ENCODE data around the gene FAM78A.

Gene FAM78A

GRCh38 chr9:131236761-131237160 lies 39.5 kb downstream of the FAM78A start:
- ChIA-PET CTCF (interaction anchor here (1.4 kb wide), 1 partner anchor 16 kb away, joined by 3 read pairs; no protein-coding TSS in a partner anchor), POLR2A (interaction anchor here (0.7 kb wide), 1 partner anchor 51 kb away, joined by 3 read pairs; no protein-coding TSS in a partner anchor)
- TF ChIP-seq CTCF (IDR thresholded peaks at IDR 0.05; ENCODE audit: control extremely low read depth, extremely low read depth, low read depth, missing control alignments) = no peak
- DNase-seq (ENCODE audit: extremely low spot score) = no peak

GRCh38 chr9:131236161-131236560 lies 40.1 kb downstream of the FAM78A start:
- no peak for DNase-seq (ENCODE audit: extremely low spot score)
- ChIA-PET CTCF (interaction anchor here (1.5 kb wide), 1 partner anchor 57 kb away, joined by 4 read pairs; no protein-coding TSS in a partner anchor), POLR2A (no interaction called here)

GRCh38 chr9:131235480-131235851 lies 40.8 kb downstream of the FAM78A start:
- CTCF ChIA-PET = interaction anchor here (1.0 to 1.5 kb wide), 2 partner anchors 28 to 57 kb away, joined by 3 to 4 read pairs; no protein-coding TSS in a partner anchor
- POLR2A ChIA-PET = no interaction called here
- TF ChIP-seq CTCF (IDR thresholded peaks at IDR 0.05; ENCODE audit: control extremely low read depth, extremely low read depth, low read depth, missing control alignments) = no peak
- no peak for DNase-seq (ENCODE audit: extremely low spot score)

More at GRCh38 chr9:131236161-131236560, 40.1 kb downstream of the FAM78A start:
- no peak for TF ChIP-seq CTCF (IDR thresholded peaks at IDR 0.05; ENCODE audit: control extremely low read depth, extremely low read depth, low read depth, missing control alignments)

- ChIA-PET POLR2A (no interaction called here), CTCF (interaction anchor here (1.0 to 1.5 kb wide), 2 partner anchors 28 to 56 kb away, joined by 3 to 4 read pairs; no protein-coding TSS in a partner anchor)
Observed at GRCh38 chr9:131234799-131235479, 41.4 kb downstream of the FAM78A start.

GRCh38 chr9:131233995-131234394 lies 42.3 kb downstream of the FAM78A start:
- DNase-seq (ENCODE audit: extremely low spot score) = no peak
- ChIA-PET POLR2A (no interaction called here), CTCF (no interaction called here)
- no peak for TF ChIP-seq CTCF (IDR thresholded peaks at IDR 0.05; ENCODE audit: control extremely low read depth, extremely low read depth, low read depth, missing control alignments)

More at GRCh38 chr9:131234799-131235479, 41.4 kb downstream of the FAM78A start:
- no peak for DNase-seq (ENCODE audit: extremely low spot score)
- TF ChIP-seq CTCF (IDR thresholded peaks at IDR 0.05; ENCODE audit: control extremely low read depth, extremely low read depth, low read depth, missing control alignments) = no peak

- ChIA-PET CTCF (no interaction called here), POLR2A (no interaction called here)
- DNase-seq (ENCODE audit: extremely low spot score) = no peak
- TF ChIP-seq CTCF (IDR thresholded peaks at IDR 0.05; ENCODE audit: control extremely low read depth, extremely low read depth, low read depth, missing control alignments) = no peak
Observed at GRCh38 chr9:131233556-131233955, 42.8 kb downstream of the FAM78A start.
